ENCODE results near the gene PALB2.

PALB2 gene

GRCh38 chr16:23580391-23580790 lies 60.7 kb downstream of the PALB2 start:
- no peak for FAIRE-seq

GRCh38 chr16:23579371-23579770 lies 61.7 kb downstream of the PALB2 start:
- no peak for FAIRE-seq

GRCh38 chr16:23578101-23578830 lies 62.8 kb downstream of the PALB2 start:
- no peak for FAIRE-seq

- no peak for FAIRE-seq
These were observed 63.6 kb downstream of the PALB2 start for GRCh38 chr16:23577493-23577892.

- no peak for FAIRE-seq
These were observed 65.3 kb downstream of the PALB2 start for GRCh38 chr16:23575834-23576233.

- FAIRE-seq, result no peak
These were observed 67.3 kb downstream of the PALB2 start for GRCh38 chr16:23573817-23574216.

- FAIRE-seq, result no peak
These were observed 68.7 kb downstream of the PALB2 start for GRCh38 chr16:23572394-23572793.

GRCh38 chr16:23571895-23572294 lies 69.2 kb downstream of the PALB2 start:
- no peak for FAIRE-seq

- no peak for FAIRE-seq
These were observed 70.0 kb downstream of the PALB2 start for GRCh38 chr16:23570992-23571632.

- no peak for FAIRE-seq
These were observed 73.5 kb downstream of the PALB2 start for GRCh38 chr16:23567602-23568001.

- FAIRE-seq, result no peak
These were observed 74.4 kb downstream of the PALB2 start for GRCh38 chr16:23566724-23567123.

- no peak for FAIRE-seq
These were observed 76.3 kb downstream of the PALB2 start for GRCh38 chr16:23564575-23565363.

- no peak for FAIRE-seq
These were observed 77.9 kb downstream of the PALB2 start for GRCh38 chr16:23563186-23563585.

GRCh38 chr16:23562505-23562904 lies 78.6 kb downstream of the PALB2 start:
- no peak for FAIRE-seq

- FAIRE-seq, result no peak
These were observed 79.5 kb downstream of the PALB2 start for GRCh38 chr16:23561586-23561985.

GRCh38 chr16:23557779-23558702 lies 83.1 kb downstream of the PALB2 start:
- FAIRE-seq, result no peak

GRCh38 chr16:23556881-23557778 lies 84.0 kb downstream of the PALB2 start, which contains the start of the genes EARS2 and UBFD1:
EARS2 (minus strand) TSS chr16:23557350; CDS start chr16:23557343, 7 bp downstream.
UBFD1 (plus strand) TSS chr16:23557727; CDS start chr16:23557743, 16 bp downstream.
- no peak for FAIRE-seq

- FAIRE-seq, result no peak
These were observed 86.6 kb downstream of the PALB2 start for GRCh38 chr16:23554536-23554935.
